Thyroid gland (tissue), 4 donors: ENCODE results near the gene HYOU1. TPM values are rescaled to one million over a fixed set of nuclear protein-coding genes. Genes with fewer than 3 reads are reported as not detected.
A peak's percentile ranks its signal among the peaks of the same experiment; 100 is the strongest.

ENCODE experiments used
- DNase-seq, 2 donors: peaks; one replicate each; pipeline ENCODE4 v3.0.0-alpha.2; 2019
- H3K27ac ChIP-seq, 3 donors: fragments of 200-600 bp; sonication (generic); 1 replicate in 2 of 3; 2 replicates in 1 of 3; pipeline ENCODE4 v1.5.1; 2016 to 2019; ENCODE audit warnings: mild to moderate bottlenecking in 1 of 3, moderate library complexity in 1 of 3
- H3K27me3 ChIP-seq: fragments of 200-600 bp; sonication (generic); one replicate; pipeline ENCODE4 v1.5.1; 2019
- H3K36me3 ChIP-seq, 2 donors: fragments of 200-600 bp; sonication (generic); one replicate each; pipeline ENCODE4 v1.5.1; 2016 to 2019
- H3K4me1 ChIP-seq, 2 donors: fragments of 200-600 bp; sonication (generic); one replicate each; pipeline ENCODE4 v1.5.1; 2017 to 2019
- H3K4me3 ChIP-seq, 3 donors: fragments of 200-600 bp; sonication (generic); replicated peaks in 1 of 3; 1 replicate in 2 of 3; 2 replicates in 1 of 3; pipeline ENCODE4 v1.5.1; 2016; ENCODE audit warnings: mild to moderate bottlenecking in 1 of 3
- H3K9me3 ChIP-seq: fragments of 200-600 bp; sonication (generic); one replicate; pipeline ENCODE4 v1.5.1; 2017
- CTCF ChIP-seq, 6 experiments: fragments of 200-600 bp in 3 of 6; fragments of 450-650 bp in 3 of 6; sonication (generic) in 3 of 6; IDR thresholded peaks; one replicate each; pipeline ENCODE4 v1.5.1; 2016 to 2019; ENCODE audit warnings: antibody characterized with exemption in 6 of 6, mild to moderate bottlenecking in 2 of 6, inconsistent platforms in 1 of 6, moderate library complexity in 1 of 6
- POLR2A ChIP-seq, 2 donors: fragments of 450-650 bp; IDR thresholded peaks; one replicate each; pipeline ENCODE4 v1.6.1; 2017; ENCODE audit warnings: antibody characterized with exemption in 2 of 2, mild to moderate bottlenecking in 2 of 2, moderate library complexity in 1 of 2
- WGBS, 2 donors: methylation state at CpG; one replicate each; pipeline ENCODE4 v1.1.5; 2017; 5-methylcytosine and 5-hydroxymethylcytosine counted together
- intact Hi-C: fragments of 100-400 bp; cut with DNase I; formaldehyde crosslinking; loops from one replicate; pipeline ENCODE4 v1.15.1; 2023
- microRNA-seq: library from miRNA; unstranded; fragments of <30 nt; microRNA quantifications from one replicate; pipeline ENCODE4, GENCODE V29; 2016
- small RNA-seq: library from RNA; depleted of rRNA; stranded (forward); fragments of <200 nt; gene quantifications from one replicate; pipeline ENCODE3, GENCODE V24; 2016
- total RNA-seq, 4 donors: library from RNA; depleted of rRNA; stranded (reverse); fragments of >200 nt; gene quantifications; one replicate each; pipeline ENCODE4 v1.2.3, GENCODE V29; 2016

The HYOU1 gene
- total RNA-seq, 4 donors from 2014 or later: 145 to 369 (median 320) TPM

- Histone ChIP-seq H3K36me3 (peaks cover 16 to 17% of the 10 kb centered on the region in 2 donors), H3K27me3 (no peaks in the 10 kb centered on the region), H3K27ac (peak overlapping the region in 2 of 3 donors; percentile 66 to 76), H3K4me3 (peak overlapping the region in 2 of 3 donors; percentile 27 to 69), H3K9me3 (no peaks in the 10 kb centered on the region), H3K4me1 (peaks cover 7 to 17% of the 10 kb centered on the region in 2 donors)
- intact Hi-C loops: no loop called here
- no peak for TF ChIP-seq CTCF (IDR thresholded peaks at IDR 0.05)
- TF ChIP-seq POLR2A (IDR thresholded peaks at IDR 0.05): no peak
- DNase-seq: peak in 1 of 2 donors; percentile 23
- 47 to 57% methylated on average over 6 of the region's 6 CpGs for WGBS, 2 donors
These were observed 58.2 kb downstream of the HYOU1 start for GRCh38 chr11:118998822-118999221.

- intact Hi-C loops: no loop called here
- H3K27me3 ChIP-seq: no peaks in the 10 kb centered on the region
- WGBS, 2 donors: 1 to 3% methylated on average over 6 to 7 of the region's 19 CpGs
These were observed 58.7 kb downstream of the HYOU1 start for GRCh38 chr11:118998388-118998717.

DNA sequence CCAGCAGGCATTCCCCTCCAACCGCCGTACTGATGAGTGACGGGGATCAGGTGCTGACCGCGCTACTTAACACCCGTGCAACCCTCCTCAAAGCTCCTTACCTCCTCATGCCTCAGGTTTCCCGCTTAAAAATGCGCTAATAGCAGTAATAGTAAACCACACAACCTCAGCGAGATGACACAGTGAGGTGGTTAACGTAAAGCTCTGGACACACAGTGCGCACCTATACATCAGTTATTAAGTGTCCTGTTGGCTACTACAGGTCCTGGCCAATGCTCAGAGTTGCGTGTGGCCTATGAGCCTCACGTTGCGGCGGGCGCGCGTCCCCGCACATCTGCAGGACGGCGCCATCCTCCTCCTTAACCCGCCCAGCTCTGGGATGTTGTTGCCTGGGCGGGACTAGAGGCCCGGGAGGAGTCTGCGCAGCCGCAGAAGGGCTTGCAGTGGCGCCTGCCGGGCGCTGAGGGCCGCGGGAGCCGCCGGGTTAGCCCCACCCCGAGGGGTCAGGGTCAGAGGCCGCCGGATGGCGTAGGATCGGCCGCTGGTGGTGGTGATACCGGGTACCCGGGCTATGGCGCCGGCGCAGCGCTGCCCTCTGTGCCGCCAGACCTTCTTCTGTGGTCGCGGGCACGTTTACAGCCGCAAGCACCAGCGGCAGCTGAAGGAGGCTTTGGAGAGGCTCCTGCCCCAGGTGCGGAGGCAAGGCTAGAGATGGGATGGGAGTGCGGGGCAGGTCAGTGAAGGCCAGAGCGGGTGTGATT, 59.2 kb downstream of the HYOU1 start, which contains the start of gene CENATAC:
TSS of gene CENATAC (plus strand) at position 512 of the 761 bp plus-strand sequence. CDS start at position 572, 60 bp downstream.
- peaks cover 11 to 16% of the 10 kb centered on the region in 2 donors for H3K36me3 ChIP-seq
- H3K27me3 ChIP-seq: no peaks in the 10 kb centered on the region
- intact Hi-C loops: no loop called here
- H3K4me3 ChIP-seq: peak within 1 kb of the TSS; percentile 27 to 69 (median 45)
- H3K9me3 ChIP-seq: no peaks in the 10 kb centered on the region
- WGBS, 2 donors: 0 to 1% methylated on average over 7 to 14 of the region's 54 CpGs
- H3K4me1 ChIP-seq: peaks cover 7 to 17% of the 10 kb centered on the region in 2 donors
- DNase-seq: peak; percentile 95 to 96
- peak within 1 kb of the TSS in 2 of 3 donors; percentile 66 to 76 for H3K27ac ChIP-seq
- TF ChIP-seq CTCF (IDR thresholded peaks at IDR 0.05) (no peak), POLR2A (IDR thresholded peaks at IDR 0.05) (peak in 1 of 2 donors; percentile 87)

More at GRCh38 chr11:118998388-118998717, 58.7 kb downstream of the HYOU1 start:
- DNase-seq: peak; percentile 15 to 27
- Histone ChIP-seq H3K4me1 (peaks cover 7 to 17% of the 10 kb centered on the region in 2 donors), H3K36me3 (peaks cover 16 to 17% of the 10 kb centered on the region in 2 donors), H3K9me3 (no peaks in the 10 kb centered on the region), H3K27ac (peak overlapping the region in 2 of 3 donors; percentile 66 to 76), H3K4me3 (peak overlapping the region; percentile 27 to 69 (median 45))
- TF ChIP-seq CTCF (IDR thresholded peaks at IDR 0.05): no peak

- intact Hi-C loops: no loop called here
- DNase-seq: no peak
These were observed 59.9 kb downstream of the HYOU1 start for GRCh38 chr11:118996926-118997626.

More at GRCh38 chr11:118996926-118997626, 59.9 kb downstream of the HYOU1 start:
- Histone ChIP-seq H3K9me3 (no peaks in the 10 kb centered on the region), H3K4me1 (peaks cover 7 to 17% of the 10 kb centered on the region in 2 donors), H3K27me3 (no peaks in the 10 kb centered on the region), H3K36me3 (peaks cover 5 to 10% of the 10 kb centered on the region in 2 donors), H3K4me3 (peak overlapping the region; percentile 27 to 69 (median 45)), H3K27ac (peak overlapping the region in 1 of 3 donors; percentile 13)
- WGBS, 2 donors: 31 to 40% methylated on average over 16 to 22 of the region's 22 CpGs
- TF ChIP-seq CTCF (IDR thresholded peaks at IDR 0.05) (no peak), POLR2A (IDR thresholded peaks at IDR 0.05) (no peak)

Small RNAs within 50 kb of the gene (microRNA-seq; reads per million reads assigned to microRNA genes)
- gene MIR3656: not detected

Small RNAs within 50 kb of the gene (small RNA-seq; reads per million reads assigned to genes)
- gene AP003392.2: not detected
- gene RF00017: not detected
- gene RF00019: not detected

Other genes with a start within 250 kb of the HYOU1 start
- not detected for gene CXCR5, start 173.3 kb downstream of the HYOU1 start, total RNA-seq
- 10 to 100 TPM; 13.2 to 26.2 (median 19.4) TPM for gene BCL9L, start 131.3 kb downstream of the HYOU1 start, total RNA-seq
- not detected for gene UPK2, start 100.9 kb downstream of the HYOU1 start, total RNA-seq
- gene FOXR1, start 85.4 kb downstream of the HYOU1 start, total RNA-seq: not detected
- gene CENATAC, start 59.1 kb downstream of the HYOU1 start, total RNA-seq: 100 to 1,000 TPM in 1 of 4 donors, 10 to 100 TPM in 3; 45.2 to 128 (median 56.4) TPM
- gene RPS25, start 38.9 kb downstream of the HYOU1 start, total RNA-seq: 1,000 to 10,000 TPM in 3 of 4 donors, 100 to 1,000 TPM in 1; 852 to 1,992 (median 1,622) TPM
- gene TRAPPC4, start 38.4 kb downstream of the HYOU1 start, total RNA-seq: 10 to 100 TPM; 42.1 to 70.0 (median 53.2) TPM
- gene SLC37A4, start 26.3 kb downstream of the HYOU1 start, total RNA-seq: 10 to 100 TPM; 12.4 to 30.2 (median 16.5) TPM
- gene VPS11, start 10.6 kb upstream of the HYOU1 start, total RNA-seq: 10 to 100 TPM; 40.3 to 64.4 (median 47.4) TPM
- gene HMBS, start 27.7 kb upstream of the HYOU1 start, total RNA-seq: 10 to 100 TPM; 10.7 to 24.3 (median 19.7) TPM
- 10 to 100 TPM; 29.8 to 42.8 (median 38.7) TPM for gene DPAGT1, start 44.6 kb upstream of the HYOU1 start, total RNA-seq
- gene C2CD2L, start 50.1 kb upstream of the HYOU1 start, total RNA-seq: 1 to 10 TPM; 6.7 to 8.9 (median 7.9) TPM
- 10 to 100 TPM; 24.0 to 37.7 (median 33.2) TPM for gene HINFP, start 64.4 kb upstream of the HYOU1 start, total RNA-seq
- gene ABCG4, start 91.8 kb upstream of the HYOU1 start, total RNA-seq: 1 to 10 TPM in 2 of 4 donors, under 1 TPM in 2; 0.13 to 1.6 (median 0.82) TPM
- gene NLRX1, start 111.5 kb upstream of the HYOU1 start, total RNA-seq: 10 to 100 TPM; 13.3 to 33.1 (median 19.5) TPM
- not detected for gene NHERF4, start 128.3 kb upstream of the HYOU1 start, total RNA-seq
- gene CBL, start 149.1 kb upstream of the HYOU1 start, total RNA-seq: 10 to 100 TPM in 3 of 4 donors, 1 to 10 TPM in 1; 9.4 to 14.5 (median 13.9) TPM